Cardiac fibroblast (primary cell): ENCODE results near the gene NRCAM.

Experiments used
- DNase-seq, 2 donors: peaks; one replicate each; pipeline versions ENCODE4 v3.0.0 to v3.0.0-alpha.2; 2010; ENCODE audit warnings: low read depth in 2 of 2
- H3K4me3 ChIP-seq, 2 donors: replicated peaks in 1 of 2; 1 replicate in 1 of 2; 2 replicates in 1 of 2; pipeline ENCODE4 v1.5.1; 2011; ENCODE audit warnings: low read depth in 2 of 2, low read length in 2 of 2, mild to moderate bottlenecking in 2 of 2, moderate library complexity in 1 of 2
- TF ChIP-seq, protein P1 (sequence below): IDR thresholded peaks from one replicate; pipeline ENCODE4 v1.5.1; 2011; ENCODE audit warnings: low read depth, mild to moderate bottlenecking, low read length, inconsistent platforms

The NRCAM gene

DNA sequence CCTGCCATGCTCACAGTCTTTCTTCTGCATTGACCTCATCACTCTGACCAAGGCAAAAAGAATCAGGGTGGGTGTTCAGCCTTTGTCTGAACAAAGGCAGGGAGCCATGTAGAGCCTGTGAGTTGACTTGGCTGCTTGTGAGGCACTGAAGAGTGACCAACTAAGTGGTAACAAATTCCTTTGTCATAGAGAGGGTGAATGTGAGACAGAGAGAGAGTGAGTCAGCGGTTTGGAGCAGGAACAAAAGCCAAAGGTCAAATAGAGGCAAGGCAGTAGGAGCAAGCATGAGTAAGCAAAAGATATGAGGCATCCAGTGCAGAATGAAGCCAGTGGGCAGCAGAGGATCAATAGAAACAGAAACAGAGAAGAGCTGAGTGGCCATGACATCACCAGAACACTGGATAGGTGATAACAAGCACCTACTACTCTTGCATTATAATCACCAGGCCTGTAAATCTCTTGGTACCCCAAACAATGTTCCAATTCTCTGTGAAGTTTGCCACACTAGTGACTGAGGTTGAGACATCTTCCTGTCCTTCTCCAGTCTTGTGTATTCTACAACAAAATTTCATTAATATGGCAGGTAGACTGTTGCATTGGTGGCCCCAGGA is 209.9 kb downstream of the NRCAM start:
- peak; percentile 93 to 99 for DNase-seq
- peak overlapping the region in 1 of 2 donors; percentile 19 for H3K4me3 ChIP-seq
- TF ChIP-seq, protein P1, sequence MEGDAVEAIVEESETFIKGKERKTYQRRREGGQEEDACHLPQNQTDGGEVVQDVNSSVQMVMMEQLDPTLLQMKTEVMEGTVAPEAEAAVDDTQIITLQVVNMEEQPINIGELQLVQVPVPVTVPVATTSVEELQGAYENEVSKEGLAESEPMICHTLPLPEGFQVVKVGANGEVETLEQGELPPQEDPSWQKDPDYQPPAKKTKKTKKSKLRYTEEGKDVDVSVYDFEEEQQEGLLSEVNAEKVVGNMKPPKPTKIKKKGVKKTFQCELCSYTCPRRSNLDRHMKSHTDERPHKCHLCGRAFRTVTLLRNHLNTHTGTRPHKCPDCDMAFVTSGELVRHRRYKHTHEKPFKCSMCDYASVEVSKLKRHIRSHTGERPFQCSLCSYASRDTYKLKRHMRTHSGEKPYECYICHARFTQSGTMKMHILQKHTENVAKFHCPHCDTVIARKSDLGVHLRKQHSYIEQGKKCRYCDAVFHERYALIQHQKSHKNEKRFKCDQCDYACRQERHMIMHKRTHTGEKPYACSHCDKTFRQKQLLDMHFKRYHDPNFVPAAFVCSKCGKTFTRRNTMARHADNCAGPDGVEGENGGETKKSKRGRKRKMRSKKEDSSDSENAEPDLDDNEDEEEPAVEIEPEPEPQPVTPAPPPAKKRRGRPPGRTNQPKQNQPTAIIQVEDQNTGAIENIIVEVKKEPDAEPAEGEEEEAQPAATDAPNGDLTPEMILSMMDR: peak; percentile 12

GRCh38 chr7:108245523-108246226 is 210.6 kb downstream of the NRCAM start:
- H3K4me3 ChIP-seq: peak overlapping the region in 1 of 2 donors; percentile 19
- TF ChIP-seq, protein P1: no peak
- DNase-seq: no peak

DNA sequence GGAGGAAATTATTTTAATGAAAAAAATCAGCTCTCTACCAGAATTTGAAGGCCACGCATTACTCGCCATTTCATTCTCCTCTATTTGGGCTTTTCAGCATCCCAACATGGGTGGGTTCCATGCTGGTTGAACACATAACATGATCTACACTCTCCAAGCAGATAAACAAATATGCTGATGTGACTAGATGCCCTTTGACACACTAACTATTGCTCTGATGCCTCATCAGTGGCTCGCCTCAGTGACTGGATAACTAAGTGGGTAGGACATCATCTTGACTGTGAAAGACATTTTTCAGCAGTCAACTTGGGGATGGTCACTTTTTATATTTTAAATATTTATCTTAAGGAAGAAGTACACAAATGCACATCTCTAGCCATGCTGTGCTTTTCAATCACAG is 212.1 kb downstream of the NRCAM start:
- no peak for DNase-seq
- no peak overlapping the region for H3K4me3 ChIP-seq
- TF ChIP-seq, protein P1: no peak

DNA sequence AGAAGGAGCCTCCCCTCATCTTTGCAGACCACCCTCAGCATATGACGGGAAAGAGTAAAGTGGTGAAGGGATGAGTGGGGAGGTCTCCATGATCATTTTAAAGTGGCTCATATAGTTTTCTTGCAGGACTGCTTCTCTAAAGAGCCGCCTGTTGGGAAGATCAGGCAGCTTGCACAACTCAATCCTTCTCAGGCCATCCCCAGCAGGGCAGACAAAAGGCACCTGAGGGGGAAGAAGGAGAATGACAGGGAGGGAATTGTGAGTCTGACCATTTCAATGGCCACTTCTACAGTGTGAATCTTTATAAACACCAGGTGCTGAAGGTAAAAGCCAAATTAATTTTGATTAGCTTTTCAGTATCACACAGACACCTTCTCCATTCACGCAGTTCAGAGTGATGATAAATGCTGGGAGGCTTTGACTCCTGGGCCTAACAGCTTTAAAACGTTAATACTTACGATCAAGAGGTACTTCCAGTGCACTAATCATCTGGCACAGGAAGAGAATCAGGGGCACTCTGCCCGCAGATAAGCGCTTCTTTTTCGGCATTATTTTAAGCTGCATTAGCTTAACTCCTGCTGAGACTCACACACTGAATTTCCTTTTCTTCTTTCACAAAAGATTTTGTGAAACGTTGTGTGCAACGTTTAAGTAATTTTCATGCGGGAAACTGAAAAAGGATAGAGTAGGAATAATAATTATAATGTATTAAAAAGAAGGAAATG is 216.6 kb downstream of the NRCAM start:
- TF ChIP-seq, protein P1: no peak
- no peak for DNase-seq

GRCh38 chr7:108236681-108237415 is 219.4 kb downstream of the NRCAM start:
- no peak for DNase-seq
- no peak overlapping the region for H3K4me3 ChIP-seq
- TF ChIP-seq, protein P1: no peak

More for the DNA sequence above, 216.6 kb downstream of the NRCAM start:
- H3K4me3 ChIP-seq: no peak overlapping the region

DNA sequence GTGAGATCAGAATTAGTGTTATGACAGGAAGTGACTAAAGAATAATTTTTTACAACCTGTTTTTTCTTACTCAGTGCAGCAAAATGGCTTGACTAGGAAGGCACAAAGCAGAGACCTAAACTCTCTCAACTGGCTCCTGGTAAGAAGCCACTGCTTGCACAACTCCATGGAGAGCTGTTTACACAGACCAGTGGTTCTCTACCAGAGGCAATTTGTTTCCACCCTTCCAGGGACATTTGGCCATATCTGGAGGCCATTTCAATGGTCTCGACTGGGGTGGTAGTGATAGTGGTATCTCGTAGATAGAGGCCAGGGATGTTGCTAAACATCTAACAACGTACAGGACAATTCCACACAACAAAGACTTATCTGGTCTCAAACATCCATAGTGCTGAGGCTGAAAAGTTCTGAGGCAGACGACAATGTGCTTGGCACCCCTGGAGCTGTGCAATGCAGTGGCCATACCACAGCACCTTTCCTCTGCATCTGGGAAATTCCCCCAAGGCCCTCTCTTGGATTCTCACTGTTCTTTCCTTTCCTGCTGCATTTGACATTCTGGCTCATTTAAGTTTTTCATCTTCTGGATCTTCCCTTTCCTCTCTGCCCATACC is 220.7 kb downstream of the NRCAM start:
- peak; percentile 58 to 62 for DNase-seq
- H3K4me3 ChIP-seq: no peak overlapping the region

More for the DNA sequence above, 220.7 kb downstream of the NRCAM start:
- TF ChIP-seq, protein P1: no peak
